Thoracic aorta (tissue), 2 donors: ENCODE measurements around the gene TOMM34. TPM values are rescaled to one million over a fixed set of nuclear protein-coding genes. Genes with fewer than 3 reads are reported as not detected.

Experiments used
- ATAC-seq: fragments of 150-250 bp; one replicate; pipeline ENCODE4 v1.8.0; 2017; ENCODE audit warnings: low read depth; ENCODE audit not compliant: insufficient number of reproducible peaks, low FRiP score
- DNase-seq: peaks from one replicate; pipeline ENCODE4 v3.0.0-alpha.2; 2020; ENCODE audit warnings: low spot score
- H3K27ac ChIP-seq, 2 donors: fragments of 200-600 bp; sonication (generic); 1 replicate in 1 of 2; 2 replicates in 1 of 2; pipeline ENCODE4 v1.5.1; 2016; ENCODE audit warnings: mild to moderate bottlenecking in 2 of 2, moderate library complexity in 2 of 2
- H3K27me3 ChIP-seq: fragments of 200-600 bp; sonication (generic); replicated peaks from 2 replicates; pipeline ENCODE4 v1.6.0; 2016; ENCODE audit warnings: mild to moderate bottlenecking; ENCODE audit not compliant: insufficient read depth
- H3K36me3 ChIP-seq: fragments of 200-600 bp; sonication (generic); one replicate; pipeline ENCODE4 v1.5.1; 2016
- H3K4me1 ChIP-seq, 2 donors: fragments of 200-600 bp; sonication (generic); 1 replicate in 1 of 2; 2 replicates in 1 of 2; pipeline versions ENCODE4 v1.5.1 to v1.6.0; 2016; ENCODE audit warnings: low read depth in 2 of 2, mild to moderate bottlenecking in 1 of 2; ENCODE audit not compliant: control insufficient read depth in 1 of 2
- H3K4me3 ChIP-seq: fragments of 200-600 bp; sonication (generic); 2 replicates; pipeline ENCODE4 v1.5.1; 2016; ENCODE audit warnings: mild to moderate bottlenecking
- H3K9me3 ChIP-seq: fragments of 200-600 bp; sonication (generic); 2 replicates; pipeline ENCODE4 v1.5.1; 2016
- CTCF ChIP-seq: fragments of 200-600 bp; sonication (generic); IDR thresholded peaks from one replicate; pipeline ENCODE4 v1.5.1; 2019; ENCODE audit warnings: antibody characterized with exemption
- total RNA-seq, 2 donors: library from RNA; depleted of rRNA; stranded (reverse); fragments of >200 nt; gene quantifications; one replicate each; pipeline versions ENCODE4 v1.1.0 to v1.2.3, GENCODE V29; 2016

TOMM34 gene
- total RNA-seq, 2 donors from 2014 or later, result 11.9 to 13.0 TPM

GRCh38 chr20:44943828-44944227 lies 16.4 kb downstream of the TOMM34 start:
- H3K9me3 ChIP-seq, result no peaks in the 10 kb centered on the region
- peaks cover 62% of the 10 kb centered on the region for H3K36me3 ChIP-seq
- no peak overlapping the region for H3K4me3 ChIP-seq
- H3K27me3 ChIP-seq, result no peaks in the 10 kb centered on the region
- DNase-seq (no peak), ATAC-seq (no peak)
- no peak for TF ChIP-seq CTCF
- H3K27ac ChIP-seq, result no peak overlapping the region
- H3K4me1 ChIP-seq, result no peaks in the 10 kb centered on the region

GRCh38 chr20:44942264-44942973 lies 17.8 kb downstream of the TOMM34 start:
- ATAC-seq, result no peak
- peaks cover 56% of the 10 kb centered on the region for H3K36me3 ChIP-seq
- TF ChIP-seq CTCF, result no peak

GRCh38 chr20:44941120-44941691 lies 19.0 kb downstream of the TOMM34 start:
- peaks cover 51% of the 10 kb centered on the region for H3K36me3 ChIP-seq
- H3K27ac ChIP-seq, result no peak overlapping the region
- H3K4me3 ChIP-seq, result no peak overlapping the region
- no peaks in the 10 kb centered on the region for H3K9me3 ChIP-seq
- ATAC-seq (no peak), DNase-seq (no peak)
- H3K4me1 ChIP-seq, result no peaks in the 10 kb centered on the region
- H3K27me3 ChIP-seq, result no peaks in the 10 kb centered on the region
- no peak for TF ChIP-seq CTCF

More at GRCh38 chr20:44942264-44942973, 17.8 kb downstream of the TOMM34 start:
- Histone ChIP-seq H3K4me1 (no peaks in the 10 kb centered on the region), H3K9me3 (no peaks in the 10 kb centered on the region), H3K27me3 (no peaks in the 10 kb centered on the region), H3K27ac (no peak overlapping the region), H3K4me3 (no peak overlapping the region)
- DNase-seq, result no peak

GRCh38 chr20:44938637-44939036 lies 21.6 kb downstream of the TOMM34 start:
- no peaks in the 10 kb centered on the region for H3K9me3 ChIP-seq
- DNase-seq (no peak), ATAC-seq (no peak)
- H3K27ac ChIP-seq, result peak overlapping the region in 1 of 2 donors; percentile 7
- H3K27me3 ChIP-seq, result no peaks in the 10 kb centered on the region
- no peaks in the 10 kb centered on the region for H3K4me1 ChIP-seq
- TF ChIP-seq CTCF, result no peak
- H3K4me3 ChIP-seq, result no peak overlapping the region
- peaks cover 34% of the 10 kb centered on the region for H3K36me3 ChIP-seq

GRCh38 chr20:44936510-44936909 lies 23.7 kb downstream of the TOMM34 start:
- DNase-seq (no peak), ATAC-seq (no peak)
- TF ChIP-seq CTCF, result no peak
- Histone ChIP-seq H3K36me3 (peaks cover 14% of the 10 kb centered on the region), H3K4me1 (no peaks in the 10 kb centered on the region), H3K9me3 (no peaks in the 10 kb centered on the region), H3K27me3 (no peaks in the 10 kb centered on the region), H3K4me3 (no peak overlapping the region), H3K27ac (no peak overlapping the region)
